Measurements from ENCODE around the gene PDK2.

Gene PDK2

DNA sequence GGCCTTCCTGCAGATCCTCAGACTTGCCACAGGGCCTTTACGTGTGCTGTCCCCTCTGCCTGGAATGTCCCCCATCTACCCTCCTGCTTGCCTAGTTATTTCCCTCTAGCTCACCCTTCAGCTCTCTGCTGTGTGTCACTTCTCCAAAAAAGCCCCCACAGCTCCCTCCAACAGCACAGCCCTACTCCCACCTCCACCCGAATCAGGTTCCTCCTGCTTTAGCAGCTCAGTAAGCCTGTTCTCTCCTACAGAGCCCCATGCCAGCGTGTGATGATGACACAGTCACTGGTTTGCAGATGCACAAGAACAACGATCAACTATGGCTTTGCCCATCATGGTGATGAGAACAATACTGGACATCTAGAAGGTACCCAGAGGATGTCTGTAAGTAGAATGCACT is 41.9 kb downstream of the PDK2 start:
- Mint-ChIP-seq H3K4me3 (no peak overlapping the region), H3K36me3 (peaks cover 86% of the 10 kb centered on the region), H3K27ac (peak overlapping the region; percentile 87), H3K9me3 (no peaks in the 10 kb centered on the region), H3K4me1 (peaks cover 56% of the 10 kb centered on the region)
- DNase-seq (ENCODE audit: low spot score in 2 of 2) (no peak), ATAC-seq (no peak)

DNA sequence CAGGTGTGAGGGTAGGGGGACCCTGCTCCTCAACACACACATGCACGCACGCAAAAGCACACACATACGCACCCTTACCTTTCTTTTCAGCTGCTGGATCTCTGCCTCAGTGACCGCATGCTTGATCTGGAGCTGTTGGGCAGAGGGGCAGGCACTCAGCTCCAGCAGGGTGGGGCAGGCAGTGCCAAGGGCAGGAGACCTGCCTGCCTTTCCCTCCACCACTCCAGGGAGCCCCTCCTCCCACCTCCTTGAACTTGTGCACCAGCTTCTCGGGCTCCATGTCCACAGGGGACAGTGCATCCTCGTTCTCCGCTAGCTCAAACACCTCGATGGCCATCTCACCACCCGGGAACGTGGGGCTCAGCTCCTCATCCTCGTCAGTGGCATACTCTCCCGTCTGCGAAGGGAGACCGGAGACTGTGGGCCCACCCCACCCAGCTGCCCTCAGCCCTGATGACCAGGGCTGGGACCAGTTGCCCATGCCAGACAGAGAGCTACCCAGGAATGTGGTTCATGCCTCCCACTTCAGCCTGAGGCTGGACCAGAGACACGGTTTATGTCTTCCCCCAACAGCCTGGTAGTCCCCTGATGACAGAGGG is 44.1 kb downstream of the PDK2 start:
- Mint-ChIP-seq H3K9me3 (no peaks in the 10 kb centered on the region), H3K4me1 (peaks cover 67% of the 10 kb centered on the region), H3K36me3 (peaks cover 96% of the 10 kb centered on the region), H3K4me3 (no peak overlapping the region), H3K27ac (peak overlapping the region; percentile 79)
- no peak for DNase-seq (ENCODE audit: low spot score in 2 of 2)
- ATAC-seq: no peak

DNA sequence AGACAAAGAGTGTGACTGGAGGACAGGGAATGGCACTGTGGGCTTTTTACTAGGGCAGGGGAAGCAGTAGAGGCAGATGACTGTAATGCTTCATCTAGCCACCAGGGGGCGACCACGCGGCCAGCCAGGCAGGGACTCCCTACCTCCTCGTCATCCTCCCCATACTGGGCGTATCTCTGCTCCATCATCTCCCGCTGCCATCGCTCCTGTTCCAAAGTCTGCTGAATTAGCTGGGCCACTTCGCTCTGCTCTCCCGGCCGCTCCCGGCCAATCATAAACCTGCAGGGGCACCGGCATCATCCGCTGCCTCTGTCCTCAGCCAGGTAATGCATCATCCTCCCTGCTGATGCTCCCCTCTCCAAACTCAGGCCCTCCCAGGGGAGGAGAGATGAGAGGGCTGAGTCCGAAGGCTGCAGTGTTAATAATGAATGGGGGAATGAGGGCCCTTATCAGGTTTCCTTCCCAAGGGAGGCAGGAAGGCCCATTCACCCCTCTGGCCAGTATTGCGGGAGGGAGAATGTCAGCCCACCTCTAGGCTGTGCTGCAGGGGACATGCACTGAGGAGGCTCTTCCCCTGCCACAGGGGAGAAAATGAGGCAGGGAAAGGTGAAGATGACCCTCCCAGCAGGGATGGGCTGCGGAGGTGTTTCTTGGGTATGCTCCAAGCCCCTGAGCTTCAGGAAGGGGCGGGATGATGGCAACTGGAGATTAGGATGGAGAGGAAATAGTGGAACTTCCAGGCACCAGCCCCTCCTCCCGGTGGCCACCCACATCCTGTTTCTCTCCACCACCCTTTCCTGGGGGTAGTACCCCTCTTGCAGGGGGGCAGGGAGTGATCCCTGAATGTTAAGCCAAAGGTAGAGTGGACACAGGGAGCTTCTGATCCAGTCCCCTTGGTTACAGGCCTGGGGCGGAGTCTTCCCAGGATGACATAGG is 45.1 kb downstream of the PDK2 start:
- peak overlapping the region; percentile 59 for H3K4me3 Mint-ChIP-seq
- no peaks in the 10 kb centered on the region for H3K9me3 Mint-ChIP-seq
- DNase-seq (ENCODE audit: low spot score in 2 of 2): peak; percentile 79 to 89
- peaks cover 77% of the 10 kb centered on the region for H3K4me1 Mint-ChIP-seq
- ATAC-seq: peak; percentile 82
- peaks cover 100% of the 10 kb centered on the region for H3K36me3 Mint-ChIP-seq
- H3K27ac Mint-ChIP-seq: peak overlapping the region; percentile 79

DNA sequence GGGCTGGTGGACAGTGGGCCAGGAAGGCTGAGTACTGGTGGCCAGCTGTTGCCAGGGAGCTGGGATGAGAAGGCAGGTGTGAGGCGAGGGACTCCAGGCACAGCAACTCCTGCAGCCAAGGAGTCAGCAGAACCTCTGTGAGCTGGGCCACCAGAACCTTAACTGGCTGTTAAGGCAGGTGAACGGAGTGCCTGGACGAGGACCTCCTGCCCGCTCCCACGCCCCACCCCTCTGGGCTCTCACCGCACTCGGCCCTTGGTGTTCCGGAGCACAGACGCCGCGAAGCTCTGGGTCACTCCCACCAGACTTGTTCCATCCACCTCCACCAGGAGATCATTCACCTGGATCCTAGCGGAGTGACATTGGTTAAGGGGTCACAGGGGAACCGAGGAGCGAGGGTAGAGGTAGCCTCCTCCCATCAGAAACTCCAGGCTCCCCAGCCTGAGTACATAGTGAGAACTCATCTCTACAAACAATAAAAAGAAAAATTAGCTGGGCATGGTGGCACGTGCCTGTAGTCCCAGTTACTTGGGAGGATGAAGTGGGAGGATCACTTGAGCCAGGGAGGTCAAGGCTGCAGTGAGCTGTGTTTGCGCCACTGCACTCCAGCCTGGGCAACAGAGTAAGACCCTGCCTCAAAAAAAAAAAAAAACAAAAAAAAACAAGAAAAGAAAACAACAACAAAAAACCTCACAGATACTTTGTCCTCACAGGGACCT is 46.0 kb downstream of the PDK2 start:
- Mint-ChIP-seq H3K4me1 (peaks cover 86% of the 10 kb centered on the region), H3K4me3 (peak overlapping the region; percentile 59), H3K9me3 (no peaks in the 10 kb centered on the region), H3K27ac (peak overlapping the region; percentile 79), H3K36me3 (peaks cover 99% of the 10 kb centered on the region)
- ATAC-seq (no peak), DNase-seq (ENCODE audit: low spot score in 2 of 2) (no peak)

DNA sequence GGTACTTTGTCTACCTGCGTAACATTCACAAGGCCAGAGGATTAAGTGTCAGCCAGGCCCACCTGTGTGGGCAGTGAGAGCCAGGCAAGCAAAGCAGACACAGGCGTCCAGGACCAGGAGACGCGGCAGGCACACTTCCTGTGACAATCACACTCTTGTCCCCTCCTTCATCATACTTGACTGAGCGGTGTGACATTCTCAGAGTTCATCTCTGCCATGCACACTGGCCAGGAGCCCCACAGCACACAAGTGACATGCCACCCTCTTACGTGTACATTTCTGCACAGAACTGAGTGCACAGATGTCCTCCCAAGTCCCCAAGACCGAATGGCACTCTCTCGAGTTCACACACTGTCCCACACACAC is 46.6 kb downstream of the PDK2 start:
- Mint-ChIP-seq H3K4me3 (peak overlapping the region; percentile 59), H3K9me3 (no peaks in the 10 kb centered on the region), H3K4me1 (peaks cover 88% of the 10 kb centered on the region), H3K27ac (peak overlapping the region; percentile 79), H3K36me3 (peaks cover 97% of the 10 kb centered on the region)
- ATAC-seq (peak; percentile 35), DNase-seq (ENCODE audit: low spot score in 2 of 2) (no peak)

DNA sequence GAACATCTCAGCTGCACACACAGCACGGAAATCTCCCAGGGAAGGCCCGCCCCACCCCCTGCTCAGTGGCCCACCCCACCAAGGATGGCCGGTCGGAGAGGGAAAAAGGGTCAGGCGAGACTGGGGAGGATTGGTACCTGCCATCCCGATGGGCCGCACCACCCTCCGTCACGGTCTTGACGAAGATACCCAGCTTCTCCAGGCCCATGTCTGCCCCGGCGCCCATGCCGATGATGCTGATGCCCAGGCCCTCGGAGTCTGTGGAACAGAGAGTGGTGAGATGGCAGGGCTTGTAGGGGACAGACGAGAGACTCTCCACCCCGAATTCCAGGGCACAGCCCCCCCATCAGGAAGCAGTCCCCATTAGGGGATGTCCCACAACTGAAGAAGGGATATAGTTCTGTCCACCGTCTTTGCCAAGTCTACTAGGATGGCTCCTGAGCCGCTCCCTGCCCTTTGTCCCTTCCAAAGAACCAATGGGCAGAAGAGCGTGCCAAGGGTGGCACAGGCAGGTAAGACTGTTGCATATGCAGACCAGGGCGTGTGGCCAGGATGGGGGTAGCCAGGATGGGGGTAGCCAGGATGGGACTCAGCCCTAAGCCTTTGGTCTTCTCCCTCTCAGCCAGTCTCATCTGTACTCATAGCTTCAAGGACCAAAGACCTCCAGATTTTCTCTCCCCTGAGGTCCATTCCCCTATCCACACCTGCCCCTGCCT is 48.5 kb downstream of the PDK2 start:
- H3K4me3 Mint-ChIP-seq: no peak overlapping the region
- no peak for DNase-seq (ENCODE audit: low spot score in 2 of 2)
- peak overlapping the region; percentile 96 for H3K27ac Mint-ChIP-seq

DNA sequence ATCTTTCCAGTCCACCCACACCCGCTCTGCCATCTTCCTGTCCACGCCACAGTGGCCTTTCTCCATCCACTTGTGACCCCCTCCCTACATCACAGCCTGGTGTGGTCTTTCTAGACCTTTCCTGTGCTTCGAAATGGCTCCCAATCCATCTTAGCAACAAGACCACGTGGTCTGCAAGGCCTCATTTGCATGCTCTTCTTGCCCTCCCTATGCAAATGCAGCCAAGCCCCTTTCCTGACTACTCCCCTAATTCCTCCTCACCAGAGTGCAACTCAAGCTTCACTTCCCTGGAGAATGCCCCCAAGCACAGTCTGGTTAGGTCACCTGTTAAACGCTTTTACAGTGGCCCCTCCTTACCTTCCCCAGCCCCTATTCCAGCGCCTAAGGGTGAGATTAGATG is 49.2 kb downstream of the PDK2 start:
- no peak for ATAC-seq
- peaks cover 97% of the 10 kb centered on the region for H3K36me3 Mint-ChIP-seq
- no peaks in the 10 kb centered on the region for H3K9me3 Mint-ChIP-seq
- H3K4me3 Mint-ChIP-seq: peak overlapping the region; percentile 97
- no peak for DNase-seq (ENCODE audit: low spot score in 2 of 2)
- peaks cover 85% of the 10 kb centered on the region for H3K4me1 Mint-ChIP-seq
- H3K27ac Mint-ChIP-seq: peak overlapping the region; percentile 96

More for the DNA sequence above, 48.5 kb downstream of the PDK2 start:
- ATAC-seq: no peak
- no peaks in the 10 kb centered on the region for H3K9me3 Mint-ChIP-seq
- H3K36me3 Mint-ChIP-seq: peaks cover 97% of the 10 kb centered on the region
- H3K4me1 Mint-ChIP-seq: peaks cover 85% of the 10 kb centered on the region

DNA sequence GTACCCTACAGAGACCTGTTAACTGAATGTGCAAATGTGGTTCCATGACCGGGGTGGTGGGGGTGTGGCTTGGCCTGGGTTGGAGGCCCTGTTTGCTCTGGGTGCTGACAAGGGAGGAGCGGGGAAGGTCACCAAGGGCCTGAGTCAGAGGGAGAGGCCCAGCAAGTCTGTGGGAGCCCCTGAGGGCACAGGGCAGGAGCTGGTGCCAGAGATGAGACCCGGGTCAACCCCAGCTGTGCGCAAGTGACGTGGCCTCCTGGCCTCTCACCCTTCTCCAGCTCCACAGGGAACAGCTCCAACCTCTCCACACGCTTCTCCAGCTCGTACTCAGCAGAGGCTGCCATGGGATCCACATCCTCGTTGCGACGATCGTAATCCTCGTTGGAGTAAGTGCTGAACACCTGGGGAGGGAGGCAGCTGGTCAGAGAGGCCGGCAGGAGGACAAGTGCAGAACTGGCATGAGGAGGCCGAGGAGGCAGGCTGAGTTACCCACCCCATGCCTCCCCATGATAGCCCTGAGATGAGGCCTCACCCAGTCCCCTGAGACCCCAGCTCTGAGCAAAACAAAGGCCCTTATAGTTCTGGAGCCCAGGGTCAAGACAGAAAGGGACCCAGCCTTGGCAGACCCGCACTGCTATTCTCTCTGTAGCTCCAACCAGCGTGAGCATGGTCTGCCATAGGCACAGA is 49.8 kb downstream of the PDK2 start:
- Mint-ChIP-seq H3K4me1 (peaks cover 78% of the 10 kb centered on the region), H3K36me3 (peaks cover 92% of the 10 kb centered on the region), H3K4me3 (peak overlapping the region; percentile 97), H3K27ac (peak overlapping the region; percentile 96), H3K9me3 (no peaks in the 10 kb centered on the region)
- ATAC-seq (peak; percentile 45), DNase-seq (ENCODE audit: low spot score in 2 of 2) (no peak)

DNA sequence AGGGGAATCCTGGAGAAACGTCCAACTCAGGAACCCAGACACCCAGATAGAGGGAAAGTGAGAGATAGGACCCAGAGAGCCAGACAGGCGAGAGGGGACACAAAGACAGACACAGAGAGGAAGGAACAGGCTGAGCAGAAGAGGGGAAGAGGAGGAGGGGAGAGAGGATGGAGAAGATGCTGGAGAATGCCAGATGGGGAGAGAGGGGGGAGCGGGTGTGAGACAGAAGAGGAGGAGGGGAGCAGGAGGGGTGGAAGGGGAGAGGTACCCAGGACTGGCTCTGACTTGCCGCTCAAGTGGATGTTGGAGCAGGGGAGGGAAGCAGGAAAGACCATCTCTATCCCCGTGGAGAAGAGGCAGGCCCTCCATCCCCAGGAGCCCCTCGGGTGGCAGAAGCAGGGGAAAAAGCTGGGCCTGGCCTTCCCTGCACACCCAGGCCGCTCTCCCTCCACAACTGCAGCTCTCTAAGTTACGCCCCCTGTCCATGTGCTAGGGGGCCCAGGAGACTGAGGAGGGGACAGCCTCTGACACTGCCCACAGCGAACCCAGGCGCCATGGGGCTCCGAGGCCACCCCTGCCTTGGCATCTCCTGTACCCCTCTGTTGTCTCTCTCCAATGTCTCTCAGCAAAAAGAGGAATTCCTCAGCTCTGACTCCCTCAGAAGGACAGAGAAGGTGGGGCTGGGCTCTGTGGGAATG is 50.5 kb downstream of the PDK2 start:
- Mint-ChIP-seq H3K4me1 (peaks cover 71% of the 10 kb centered on the region), H3K9me3 (no peaks in the 10 kb centered on the region), H3K36me3 (peaks cover 87% of the 10 kb centered on the region), H3K27ac (peak overlapping the region; percentile 96), H3K4me3 (peak overlapping the region; percentile 97)
- ATAC-seq (no peak), DNase-seq (ENCODE audit: low spot score in 2 of 2) (no peak)

DNA sequence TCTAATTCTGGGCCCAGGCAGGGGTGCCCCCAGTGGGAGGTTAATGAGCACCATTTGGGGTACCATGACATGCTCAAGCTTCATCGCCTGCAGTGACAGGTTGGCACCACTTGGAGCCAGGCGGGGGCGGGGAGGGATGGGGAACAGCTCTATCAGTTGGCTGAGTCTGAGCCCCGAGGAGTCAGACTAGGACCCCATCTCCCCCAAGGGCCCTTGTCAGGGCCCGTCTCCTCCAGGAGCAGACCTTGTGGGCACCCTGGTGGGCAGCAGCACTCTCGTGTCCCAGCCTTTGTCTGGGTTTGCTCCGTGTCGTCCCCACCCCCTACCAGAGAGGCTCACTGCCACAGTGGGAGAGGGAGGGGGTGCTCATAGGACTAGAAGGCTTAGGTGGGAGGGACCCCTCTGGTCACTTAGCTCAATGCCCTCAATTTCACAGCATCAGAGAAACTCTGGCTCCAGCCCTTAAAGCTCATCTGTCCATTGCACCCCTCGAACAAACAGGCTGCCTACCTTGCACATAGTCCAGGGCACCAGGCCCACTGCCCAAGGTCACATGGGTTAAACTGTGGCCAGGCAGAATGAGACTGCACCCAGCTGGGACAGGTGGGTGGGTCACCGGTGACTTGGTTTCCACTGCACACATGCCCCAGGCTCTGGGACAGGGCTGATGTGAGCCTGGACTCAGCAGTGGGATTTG is 51.2 kb downstream of the PDK2 start:
- ATAC-seq (no peak), DNase-seq (ENCODE audit: low spot score in 2 of 2) (no peak)
- peak overlapping the region; percentile 96 for H3K27ac Mint-ChIP-seq
- peaks cover 87% of the 10 kb centered on the region for H3K36me3 Mint-ChIP-seq
- H3K4me3 Mint-ChIP-seq: peak overlapping the region; percentile 97
- H3K9me3 Mint-ChIP-seq: no peaks in the 10 kb centered on the region
- peaks cover 64% of the 10 kb centered on the region for H3K4me1 Mint-ChIP-seq

DNA sequence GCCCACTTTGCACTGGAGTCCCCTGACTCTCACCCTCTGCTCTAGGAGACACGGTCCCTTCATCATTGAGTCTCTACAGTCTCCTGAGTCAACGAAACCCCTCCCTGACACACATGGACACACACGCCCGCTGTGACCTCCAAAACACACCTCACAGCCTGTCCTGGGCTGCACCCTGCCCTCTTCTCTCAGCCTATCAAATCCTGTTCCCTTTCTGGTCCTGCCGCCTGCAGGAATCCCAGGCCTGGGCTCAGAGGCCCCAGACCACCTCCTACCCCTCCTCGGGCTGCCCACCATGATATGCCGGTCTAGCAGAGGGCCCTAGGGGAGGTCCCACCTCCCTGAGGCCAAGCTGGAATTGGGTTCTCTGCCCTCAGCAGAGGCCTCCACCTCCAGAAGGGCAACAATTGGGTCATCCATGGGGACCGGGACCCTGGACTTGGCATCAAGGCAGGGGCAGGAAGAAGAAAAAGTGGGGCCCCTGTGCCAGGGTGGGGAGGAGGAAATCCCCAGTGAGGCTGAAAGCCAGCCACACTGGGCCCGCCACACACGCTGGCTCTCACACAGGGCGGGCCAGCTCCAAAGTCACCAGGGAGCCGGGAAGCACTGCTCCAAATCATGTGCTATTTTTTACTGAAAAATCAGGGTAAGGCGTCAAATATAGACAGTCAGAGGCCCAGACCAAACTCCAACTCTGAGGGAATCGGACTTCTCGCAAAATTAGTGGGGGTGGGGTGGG is 51.9 kb downstream of the PDK2 start:
- Mint-ChIP-seq H3K36me3 (peaks cover 84% of the 10 kb centered on the region), H3K4me1 (peaks cover 60% of the 10 kb centered on the region), H3K9me3 (no peaks in the 10 kb centered on the region), H3K27ac (peak overlapping the region; percentile 96), H3K4me3 (peak overlapping the region; percentile 97)
- ATAC-seq (no peak), DNase-seq (ENCODE audit: low spot score in 2 of 2) (no peak)

DNA sequence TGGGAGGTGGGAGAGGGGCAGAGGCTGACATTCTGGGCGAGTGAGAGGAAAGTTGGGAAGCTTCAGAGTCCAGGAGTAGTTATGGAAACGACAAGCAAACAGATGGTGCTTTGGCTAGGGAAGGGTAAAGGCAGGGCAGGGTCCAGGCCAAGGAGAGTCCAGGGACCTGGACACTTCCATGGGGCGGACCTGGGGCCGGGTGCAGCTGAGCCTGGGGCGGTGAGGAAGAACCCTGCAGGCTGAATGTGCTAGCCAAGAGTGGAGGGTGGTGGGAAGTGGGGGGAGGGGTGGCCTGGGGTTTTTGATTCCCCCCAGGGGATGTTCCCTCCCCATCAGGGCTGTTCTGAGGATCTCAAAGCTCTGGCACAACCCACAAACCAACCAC is 52.7 kb downstream of the PDK2 start:
- no peak for ATAC-seq
- Mint-ChIP-seq H3K4me3 (peak overlapping the region; percentile 97), H3K36me3 (peaks cover 77% of the 10 kb centered on the region), H3K4me1 (peaks cover 57% of the 10 kb centered on the region), H3K9me3 (no peaks in the 10 kb centered on the region), H3K27ac (peak overlapping the region; percentile 96)
- no peak for DNase-seq (ENCODE audit: low spot score in 2 of 2)
